ENCODE results near the gene DNAJC6. TPM values are rescaled to one million over a fixed set of nuclear protein-coding genes. Genes with fewer than 3 reads are reported as not detected.
"Not testable (repeated sequence)": the region's sequence is repeated elsewhere in the genome, so short reads cannot be mapped to it uniquely, and the experiment has no call there.

The DNAJC6 gene
- total and polyA plus RNA-seq, 9 donors = 0.60 to 1.2 (median 0.81) TPM

- Histone ChIP-seq H3K36me3 (ENCODE audit: control insufficient read depth, insufficient read depth, low read length) (no peaks in the 10 kb centered on the region), H3K9me3 (replicated peaks; ENCODE audit: control insufficient read depth, low read depth, low read length) (no peaks in the 10 kb centered on the region), H3K4me3 (ENCODE audit: low read length) (no peak overlapping the region), H3K27ac (ENCODE audit: low read length) (no peak overlapping the region), H3K4me1 (ENCODE audit: control insufficient read depth, insufficient read depth, low read length) (no peaks in the 10 kb centered on the region), H3K27me3 (ENCODE audit: control insufficient read depth, insufficient read depth, low read length) (no peaks in the 10 kb centered on the region)
- no peak for DNase-seq
- WGBS (ENCODE audit: insufficient coverage) = no CpG with 5 or more reads among the region's 1 CpG
Measured at GRCh38 chr1:65440915-65441314, 131.6 kb downstream of the DNAJC6 start.

- no peaks in the 10 kb centered on the region for H3K4me1 ChIP-seq (ENCODE audit: control insufficient read depth, insufficient read depth, low read length)
- no peak for DNase-seq
- 57% methylated on average over 2 of the region's 3 CpGs for WGBS (ENCODE audit: insufficient coverage)
- no peak overlapping the region for H3K27ac ChIP-seq (ENCODE audit: low read length)
- no peak overlapping the region for H3K4me3 ChIP-seq (ENCODE audit: low read length)
- no peaks in the 10 kb centered on the region for H3K27me3 ChIP-seq (ENCODE audit: control insufficient read depth, insufficient read depth, low read length)
- no peaks in the 10 kb centered on the region for H3K9me3 ChIP-seq (replicated peaks; ENCODE audit: control insufficient read depth, low read depth, low read length)
- no peaks in the 10 kb centered on the region for H3K36me3 ChIP-seq (ENCODE audit: control insufficient read depth, insufficient read depth, low read length)
Measured at GRCh38 chr1:65441464-65441863, 132.1 kb downstream of the DNAJC6 start.

- no peaks in the 10 kb centered on the region for H3K9me3 ChIP-seq (replicated peaks; ENCODE audit: control insufficient read depth, low read depth, low read length)
- H3K4me3 ChIP-seq (ENCODE audit: low read length) = no peak overlapping the region
- no peak for DNase-seq
- WGBS (ENCODE audit: insufficient coverage) = no CpG with 5 or more reads among the region's 1 CpG
- H3K4me1 ChIP-seq (ENCODE audit: control insufficient read depth, insufficient read depth, low read length) = no peaks in the 10 kb centered on the region
- no peaks in the 10 kb centered on the region for H3K27me3 ChIP-seq (ENCODE audit: control insufficient read depth, insufficient read depth, low read length)
- H3K27ac ChIP-seq (ENCODE audit: low read length) = no peak overlapping the region
- H3K36me3 ChIP-seq (ENCODE audit: control insufficient read depth, insufficient read depth, low read length) = no peaks in the 10 kb centered on the region
Measured at GRCh38 chr1:65442442-65442841, 133.1 kb downstream of the DNAJC6 start.

- H3K4me1 ChIP-seq (ENCODE audit: control insufficient read depth, insufficient read depth, low read length) = no peaks in the 10 kb centered on the region
- H3K9me3 ChIP-seq (replicated peaks; ENCODE audit: control insufficient read depth, low read depth, low read length) = no peaks in the 10 kb centered on the region
- no peaks in the 10 kb centered on the region for H3K36me3 ChIP-seq (ENCODE audit: control insufficient read depth, insufficient read depth, low read length)
- no peak overlapping the region for H3K27ac ChIP-seq (ENCODE audit: low read length)
- no CpG with 5 or more reads among the region's 2 CpGs for WGBS (ENCODE audit: insufficient coverage)
- no peak overlapping the region for H3K4me3 ChIP-seq (ENCODE audit: low read length)
- no peaks in the 10 kb centered on the region for H3K27me3 ChIP-seq (ENCODE audit: control insufficient read depth, insufficient read depth, low read length)
- DNase-seq = no peak
Measured at GRCh38 chr1:65443647-65444046, 134.3 kb downstream of the DNAJC6 start.

- H3K4me1 ChIP-seq (ENCODE audit: control insufficient read depth, insufficient read depth, low read length) = no peaks in the 10 kb centered on the region
- H3K9me3 ChIP-seq (replicated peaks; ENCODE audit: control insufficient read depth, low read depth, low read length) = no peaks in the 10 kb centered on the region
- no peak for DNase-seq
- WGBS (ENCODE audit: insufficient coverage) = no CpG with 5 or more reads among the region's 5 CpGs
- no peak overlapping the region for H3K27ac ChIP-seq (ENCODE audit: low read length)
- no peaks in the 10 kb centered on the region for H3K36me3 ChIP-seq (ENCODE audit: control insufficient read depth, insufficient read depth, low read length)
- H3K4me3 ChIP-seq (ENCODE audit: low read length) = no peak overlapping the region
- H3K27me3 ChIP-seq (ENCODE audit: control insufficient read depth, insufficient read depth, low read length) = no peaks in the 10 kb centered on the region
Measured at GRCh38 chr1:65444128-65444640, 134.8 kb downstream of the DNAJC6 start.

GRCh38 chr1:65445837-65446236 lies 136.5 kb downstream of the DNAJC6 start:
- H3K4me3 ChIP-seq (ENCODE audit: low read length) = no peak overlapping the region
- H3K4me1 ChIP-seq (ENCODE audit: control insufficient read depth, insufficient read depth, low read length) = no peaks in the 10 kb centered on the region
- no peaks in the 10 kb centered on the region for H3K36me3 ChIP-seq (ENCODE audit: control insufficient read depth, insufficient read depth, low read length)
- H3K27ac ChIP-seq (ENCODE audit: low read length) = no peak overlapping the region
- no peaks in the 10 kb centered on the region for H3K27me3 ChIP-seq (ENCODE audit: control insufficient read depth, insufficient read depth, low read length)
- no peaks in the 10 kb centered on the region for H3K9me3 ChIP-seq (replicated peaks; ENCODE audit: control insufficient read depth, low read depth, low read length)
- WGBS (ENCODE audit: insufficient coverage) = 100% methylated on average over 1 of the region's 1 CpG
- DNase-seq = no peak

- no peak for DNase-seq
- Histone ChIP-seq H3K4me1 (ENCODE audit: control insufficient read depth, insufficient read depth, low read length) (no peaks in the 10 kb centered on the region), H3K9me3 (replicated peaks; ENCODE audit: control insufficient read depth, low read depth, low read length) (no peaks in the 10 kb centered on the region), H3K4me3 (ENCODE audit: low read length) (no peak overlapping the region), H3K27ac (ENCODE audit: low read length) (no peak overlapping the region), H3K36me3 (ENCODE audit: control insufficient read depth, insufficient read depth, low read length) (no peaks in the 10 kb centered on the region), H3K27me3 (ENCODE audit: control insufficient read depth, insufficient read depth, low read length) (no peaks in the 10 kb centered on the region)
- WGBS (ENCODE audit: insufficient coverage) = 84% methylated on average over 3 of the region's 4 CpGs
Measured at GRCh38 chr1:65449214-65449823, 140.0 kb downstream of the DNAJC6 start.

- H3K9me3 ChIP-seq (replicated peaks; ENCODE audit: control insufficient read depth, low read depth, low read length); DNase-seq; H3K27me3 ChIP-seq (ENCODE audit: control insufficient read depth, insufficient read depth, low read length); H3K4me1 ChIP-seq (ENCODE audit: control insufficient read depth, insufficient read depth, low read length); H3K36me3 ChIP-seq (ENCODE audit: control insufficient read depth, insufficient read depth, low read length); H3K27ac ChIP-seq (ENCODE audit: low read length); H3K4me3 ChIP-seq (ENCODE audit: low read length): not testable (repeated sequence)
- no CpG with 5 or more reads among the region's 10 CpGs for WGBS (ENCODE audit: insufficient coverage)
Measured at GRCh38 chr1:65455678-65456077, 146.3 kb downstream of the DNAJC6 start.

- H3K27me3 ChIP-seq (ENCODE audit: control insufficient read depth, insufficient read depth, low read length) = no peaks in the 10 kb centered on the region
- no peak overlapping the region for H3K27ac ChIP-seq (ENCODE audit: low read length)
- no peaks in the 10 kb centered on the region for H3K36me3 ChIP-seq (ENCODE audit: control insufficient read depth, insufficient read depth, low read length)
- DNase-seq = no peak
- H3K4me1 ChIP-seq (ENCODE audit: control insufficient read depth, insufficient read depth, low read length) = no peaks in the 10 kb centered on the region
- no peaks in the 10 kb centered on the region for H3K9me3 ChIP-seq (replicated peaks; ENCODE audit: control insufficient read depth, low read depth, low read length)
- H3K4me3 ChIP-seq (ENCODE audit: low read length) = no peak overlapping the region
Measured at GRCh38 chr1:65456481-65456880, 147.1 kb downstream of the DNAJC6 start.

- H3K27me3 ChIP-seq (ENCODE audit: control insufficient read depth, insufficient read depth, low read length) = no peaks in the 10 kb centered on the region
- H3K9me3 ChIP-seq (replicated peaks; ENCODE audit: control insufficient read depth, low read depth, low read length) = no peaks in the 10 kb centered on the region
- H3K27ac ChIP-seq (ENCODE audit: low read length) = no peak overlapping the region
- H3K4me3 ChIP-seq (ENCODE audit: low read length) = no peak overlapping the region
- DNase-seq = no peak
- no peaks in the 10 kb centered on the region for H3K36me3 ChIP-seq (ENCODE audit: control insufficient read depth, insufficient read depth, low read length)
- no peaks in the 10 kb centered on the region for H3K4me1 ChIP-seq (ENCODE audit: control insufficient read depth, insufficient read depth, low read length)
Measured at GRCh38 chr1:65457868-65458267, 148.5 kb downstream of the DNAJC6 start.

All from muscle of leg (tissue), 11 donors.